PFSK-1 (cell line): ENCODE data around the gene NCAPD3.

ENCODE experiments used
- FOXP2 ChIP-seq: optimal IDR thresholded peaks from 2 replicates; pipeline ENCODE3; 2011; ENCODE audit warnings: borderline replicate concordance, control low read depth, inconsistent platforms; ENCODE audit not compliant: insufficient read depth; ENCODE audit errors: extremely low read length, extremely low read depth
- POLR2AphosphoS5 ChIP-seq: IDR thresholded peaks from 2 replicates; pipeline ENCODE4 v1.6.1; 2012; ENCODE audit warnings: low read depth, mild to moderate bottlenecking, control low read depth, low read length, moderate library complexity
- REST ChIP-seq, 2 experiments: IDR thresholded peaks; 2 replicates each; pipeline versions ENCODE4 v1.6.1 to v1.8.0; 2011 to 2012; ENCODE audit warnings: low read depth in 2 of 2, low read length in 2 of 2, control low read depth in 1 of 2, inconsistent platforms in 1 of 2, mild to moderate bottlenecking in 1 of 2, moderate library complexity in 1 of 2; ENCODE audit not compliant: insufficient read depth in 1 of 2
- SIN3A ChIP-seq: IDR thresholded peaks from 2 replicates; pipeline ENCODE4 v1.6.1; 2012; ENCODE audit warnings: mild to moderate bottlenecking, low read length, moderate library complexity, borderline replicate concordance; ENCODE audit not compliant: insufficient read depth
- TAF1 ChIP-seq: IDR thresholded peaks from 2 replicates; pipeline ENCODE4 v1.6.1; 2012; ENCODE audit warnings: low read length, control low read depth, borderline replicate concordance; ENCODE audit not compliant: insufficient read depth

Gene NCAPD3

GRCh38 chr11:134205729-134206128 is 18.0 kb downstream of the NCAPD3 start:
- TF ChIP-seq POLR2AphosphoS5 (no peak), FOXP2 (no peak), REST (IDR thresholded peaks at IDR 0.05; ENCODE audit: insufficient read depth in 1 of 2, low read depth in 2 of 2, low read length in 2 of 2) (no peak), SIN3A (no peak)

- TF ChIP-seq TAF1 (no peak), REST (IDR thresholded peaks at IDR 0.05; ENCODE audit: insufficient read depth in 1 of 2, low read depth in 2 of 2, low read length in 2 of 2) (no peak), FOXP2 (no peak), SIN3A (no peak), POLR2AphosphoS5 (no peak)
Measured at GRCh38 chr11:134202661-134203060, 21.1 kb downstream of the NCAPD3 start.

GRCh38 chr11:134200688-134201087 is 23.1 kb downstream of the NCAPD3 start:
- TF ChIP-seq SIN3A (no peak), REST (IDR thresholded peaks at IDR 0.05; ENCODE audit: insufficient read depth in 1 of 2, low read depth in 2 of 2, low read length in 2 of 2) (no peak), FOXP2 (no peak), TAF1 (no peak), POLR2AphosphoS5 (no peak)

- TF ChIP-seq SIN3A (no peak), POLR2AphosphoS5 (no peak)
Measured at GRCh38 chr11:134199531-134199930, 24.2 kb downstream of the NCAPD3 start.

- TF ChIP-seq TAF1 (no peak), FOXP2 (no peak), POLR2AphosphoS5 (no peak), REST (IDR thresholded peaks at IDR 0.05; ENCODE audit: insufficient read depth in 1 of 2, low read depth in 2 of 2, low read length in 2 of 2) (no peak), SIN3A (no peak)
Measured at GRCh38 chr11:134196756-134197155, 27.0 kb downstream of the NCAPD3 start.
